Esophagus squamous epithelium (tissue), 5 donors: ENCODE results near the gene AK8. TPM values are rescaled to one million over a fixed set of nuclear protein-coding genes. Genes with fewer than 3 reads are reported as not detected.
A peak's percentile ranks its signal among the peaks of the same experiment; 100 is the strongest.

Source experiments
- DNase-seq: peaks from one replicate; lab custom pipeline; 2025; lab: John Stamatoyannopoulos, UW
- H3K27ac ChIP-seq, 4 donors: fragments of 200-600 bp; sonication (generic); one replicate each; pipeline ENCODE4 v1.5.1; 2016 to 2019; ENCODE audit warnings: mild to moderate bottlenecking in 1 of 4
- H3K27me3 ChIP-seq, 4 donors: fragments of 200-600 bp; sonication (generic); 1 replicate in 3 of 4; 2 replicates in 1 of 4; pipeline versions ENCODE4 v1.5.1 to v1.6.0; 2017 to 2021; ENCODE audit warnings: antibody characterized with exemption in 1 of 4
- H3K36me3 ChIP-seq, 3 donors: fragments of 200-600 bp; sonication (generic); one replicate each; pipeline ENCODE4 v1.5.1; 2016 to 2019
- H3K4me1 ChIP-seq, 3 donors: fragments of 200-600 bp; sonication (generic); one replicate each; pipeline ENCODE4 v1.5.1; 2017 to 2019
- H3K4me3 ChIP-seq, 4 donors: fragments of 200-600 bp; sonication (generic); 1 replicate in 3 of 4; 2 replicates in 1 of 4; pipeline ENCODE4 v1.5.1; 2016 to 2019; ENCODE audit warnings: mild to moderate bottlenecking in 2 of 4, moderate library complexity in 1 of 4
- H3K9me3 ChIP-seq, 3 donors: fragments of 200-600 bp; sonication (generic); one replicate each; pipeline ENCODE4 v1.5.1; 2016 to 2019
- CTCF ChIP-seq, 6 experiments: fragments of 450-650 bp in 4 of 6; fragments of 200-600 bp in 2 of 6; sonication (generic) in 2 of 6; IDR thresholded peaks; one replicate each; pipeline ENCODE4 v1.5.1; 2016 to 2019; ENCODE audit warnings: antibody characterized with exemption in 6 of 6, mild to moderate bottlenecking in 4 of 6, moderate library complexity in 4 of 6
- POLR2A ChIP-seq, 4 donors: fragments of 450-650 bp; IDR thresholded peaks; one replicate each; pipeline ENCODE4 v1.6.1; 2017; ENCODE audit warnings: antibody characterized with exemption in 4 of 4, mild to moderate bottlenecking in 4 of 4, moderate library complexity in 3 of 4
- WGBS, 2 donors: methylation state at CpG; one replicate each; pipeline ENCODE4 v1.1.5; 2018; 5-methylcytosine and 5-hydroxymethylcytosine counted together
- intact Hi-C: fragments of 100-400 bp; cut with DNase I; formaldehyde crosslinking; loops from one replicate; pipeline ENCODE4 v1.15.0; 2022
- total RNA-seq, 4 donors: library from RNA; depleted of rRNA; stranded (reverse); fragments of >200 nt; gene quantifications; one replicate each; pipeline ENCODE4 v1.1.0, GENCODE V29; 2016
- donor health status: DM: yes; HTN: yes; CAD: no.

The AK8 gene
- total RNA-seq, 4 donors from 2014 or later: 0.38 to 1.1 (median 0.48) TPM; not detected in 1

- intact Hi-C loops: no loop called here
- no peak overlapping the region for H3K4me3 ChIP-seq
Measured at GRCh38 chr9:132882616-132883015, 4.5 kb upstream of the AK8 start.

GRCh38 chr9:132881826-132882225 lies 3.7 kb upstream of the AK8 start:
- DNase-seq: no peak
- WGBS, 2 donors: 40 to 67% methylated on average over 3 to 5 of the region's 6 CpGs
- H3K9me3 ChIP-seq: no peaks in the 10 kb centered on the region

More at GRCh38 chr9:132882616-132883015, 4.5 kb upstream of the AK8 start:
- Histone ChIP-seq H3K27me3 (no peaks in the 10 kb centered on the region), H3K36me3 (peaks cover 0 to 37% (median 0%) of the 10 kb centered on the region in 3 donors), H3K4me1 (peaks cover 3 to 26% (median 8%) of the 10 kb centered on the region in 3 donors), H3K9me3 (no peaks in the 10 kb centered on the region), H3K27ac (no peak overlapping the region)
- no peak for TF ChIP-seq CTCF (IDR thresholded peaks at IDR 0.05)
- TF ChIP-seq POLR2A (IDR thresholded peaks at IDR 0.05): no peak
- no peak for DNase-seq
- WGBS, 2 donors: 84 to 95% methylated on average over 6 of the region's 6 CpGs

GRCh38 chr9:132880324-132880661 lies 2.2 kb upstream of the AK8 start:
- Histone ChIP-seq H3K4me1 (peaks cover 6 to 33% (median 13%) of the 10 kb centered on the region in 3 donors), H3K4me3 (no peak overlapping the region), H3K9me3 (no peaks in the 10 kb centered on the region), H3K27me3 (no peaks in the 10 kb centered on the region), H3K36me3 (peaks cover 0 to 15% (median 0%) of the 10 kb centered on the region in 3 donors), H3K27ac (peak overlapping the region; percentile 89 to 97 (median 93))
- DNase-seq: no peak
- TF ChIP-seq POLR2A (IDR thresholded peaks at IDR 0.05) (no peak), CTCF (IDR thresholded peaks at IDR 0.05) (no peak)
- 58 to 78% methylated on average over 6 to 7 of the region's 7 CpGs for WGBS, 2 donors
- intact Hi-C loops: no loop called here

More at GRCh38 chr9:132881826-132882225, 3.7 kb upstream of the AK8 start:
- TF ChIP-seq POLR2A (IDR thresholded peaks at IDR 0.05) (no peak), CTCF (IDR thresholded peaks at IDR 0.05) (no peak)
- no peak overlapping the region for H3K4me3 ChIP-seq
- peaks cover 6 to 33% (median 13%) of the 10 kb centered on the region in 3 donors for H3K4me1 ChIP-seq
- H3K36me3 ChIP-seq: peaks cover 0 to 29% (median 0%) of the 10 kb centered on the region in 3 donors
- H3K27me3 ChIP-seq: no peaks in the 10 kb centered on the region
- H3K27ac ChIP-seq: no peak overlapping the region
- intact Hi-C loops: no loop called here

- H3K4me3 ChIP-seq: peak overlapping the region in 3 of 4 donors; percentile 78 to 91 (median 85)
- H3K27ac ChIP-seq: peak overlapping the region; percentile 89 to 97 (median 93)
- no peaks in the 10 kb centered on the region for H3K27me3 ChIP-seq
- no peaks in the 10 kb centered on the region for H3K9me3 ChIP-seq
- 82 to 85% methylated on average over 6 of the region's 6 CpGs for WGBS, 2 donors
- H3K36me3 ChIP-seq: peaks cover 0 to 10% (median 0%) of the 10 kb centered on the region in 3 donors
- TF ChIP-seq POLR2A (IDR thresholded peaks at IDR 0.05): no peak
- TF ChIP-seq CTCF (IDR thresholded peaks at IDR 0.05): no peak
- DNase-seq: no peak
- intact Hi-C loops: no loop called here
- H3K4me1 ChIP-seq: peaks cover 6 to 33% (median 13%) of the 10 kb centered on the region in 3 donors
Measured at GRCh38 chr9:132879457-132880323, 1.6 kb upstream of the AK8 start.
